ENCODE data around the gene IFT88.

DNA sequence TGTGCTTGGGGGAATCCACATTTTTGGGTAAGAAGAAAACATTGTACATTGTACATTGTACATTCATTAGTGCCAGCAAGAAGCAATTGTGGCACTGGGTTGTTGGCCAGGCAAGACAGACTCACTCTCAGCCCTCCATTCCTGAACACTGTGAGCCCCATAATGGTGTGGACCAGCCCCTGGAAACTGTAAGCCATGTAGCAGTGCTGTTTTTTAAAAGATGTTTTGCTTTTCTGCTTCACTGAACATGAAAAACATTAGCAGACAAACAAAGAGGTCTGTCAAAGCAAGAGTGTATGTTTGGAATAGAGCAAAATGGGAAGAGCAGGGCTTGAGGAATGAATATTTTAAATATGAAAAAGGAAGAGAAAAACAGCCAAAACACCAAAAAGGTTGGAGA, 97.4 kb downstream of the IFT88 start:
- no peak for TF ChIP-seq POLR2AphosphoS5 (IDR thresholded peaks at IDR 0.05; ENCODE audit: low read depth, low read length)
- TF ChIP-seq, protein P1, sequence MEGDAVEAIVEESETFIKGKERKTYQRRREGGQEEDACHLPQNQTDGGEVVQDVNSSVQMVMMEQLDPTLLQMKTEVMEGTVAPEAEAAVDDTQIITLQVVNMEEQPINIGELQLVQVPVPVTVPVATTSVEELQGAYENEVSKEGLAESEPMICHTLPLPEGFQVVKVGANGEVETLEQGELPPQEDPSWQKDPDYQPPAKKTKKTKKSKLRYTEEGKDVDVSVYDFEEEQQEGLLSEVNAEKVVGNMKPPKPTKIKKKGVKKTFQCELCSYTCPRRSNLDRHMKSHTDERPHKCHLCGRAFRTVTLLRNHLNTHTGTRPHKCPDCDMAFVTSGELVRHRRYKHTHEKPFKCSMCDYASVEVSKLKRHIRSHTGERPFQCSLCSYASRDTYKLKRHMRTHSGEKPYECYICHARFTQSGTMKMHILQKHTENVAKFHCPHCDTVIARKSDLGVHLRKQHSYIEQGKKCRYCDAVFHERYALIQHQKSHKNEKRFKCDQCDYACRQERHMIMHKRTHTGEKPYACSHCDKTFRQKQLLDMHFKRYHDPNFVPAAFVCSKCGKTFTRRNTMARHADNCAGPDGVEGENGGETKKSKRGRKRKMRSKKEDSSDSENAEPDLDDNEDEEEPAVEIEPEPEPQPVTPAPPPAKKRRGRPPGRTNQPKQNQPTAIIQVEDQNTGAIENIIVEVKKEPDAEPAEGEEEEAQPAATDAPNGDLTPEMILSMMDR (IDR thresholded peaks at IDR 0.05), result no peak

Measured in Panc1 (cell line).